Neutrophil (primary cell): Measurements from ENCODE around the gene SLC2A9.

Source experiments
- H3K27ac ChIP-seq: fragments of 200-600 bp; sonication (generic); 2 replicates; pipeline ENCODE4 v1.5.1; 2016; ENCODE audit warnings: mild to moderate bottlenecking, moderate library complexity
- H3K27me3 ChIP-seq: fragments of 200-600 bp; sonication (generic); 2 replicates; pipeline ENCODE4 v1.6.0; 2016; ENCODE audit warnings: mild to moderate bottlenecking
- H3K36me3 ChIP-seq: fragments of 200-600 bp; sonication (generic); 2 replicates; pipeline ENCODE4 v1.5.1; 2017
- H3K4me1 ChIP-seq, 2 experiments: fragments of 200-600 bp in 1 of 2; sonication (generic) in 1 of 2; 1 replicate in 1 of 2; 2 replicates in 1 of 2; pipeline versions ENCODE4 v1.5.1 to v1.6.1; 2013 to 2016; ENCODE audit warnings: low read depth in 1 of 2, low read length in 1 of 2, mild to moderate bottlenecking in 1 of 2, moderate library complexity in 1 of 2; ENCODE audit not compliant: control insufficient read depth in 1 of 2, insufficient read depth in 1 of 2
- H3K4me3 ChIP-seq, 2 experiments: fragments of 200-600 bp in 1 of 2; sonication (generic) in 1 of 2; 1 replicate in 1 of 2; 2 replicates in 1 of 2; pipeline ENCODE4 v1.5.1; 2013 to 2016; ENCODE audit warnings: low read depth in 1 of 2, low read length in 1 of 2, mild to moderate bottlenecking in 1 of 2, moderate library complexity in 1 of 2
- H3K9me3 ChIP-seq: fragments of 200-600 bp; sonication (generic); 2 replicates; pipeline ENCODE4 v1.5.1; 2016
- CTCF ChIP-seq: fragments of 200-600 bp; sonication (generic); IDR thresholded peaks from 2 replicates; pipeline ENCODE4 v1.5.1; 2016; ENCODE audit warnings: antibody characterized with exemption

The SLC2A9 gene

GRCh38 chr4:10033191-10033881 lies 12.0 kb upstream of the SLC2A9 start:
- Histone ChIP-seq H3K4me3 (no peak overlapping the region), H3K27ac (peak overlapping the region; percentile 73), H3K27me3 (no peaks in the 10 kb centered on the region), H3K4me1 (peaks cover 18 to 28% of the 10 kb centered on the region in 2 experiments), H3K36me3 (no peaks in the 10 kb centered on the region), H3K9me3 (no peaks in the 10 kb centered on the region)
- TF ChIP-seq CTCF = no peak

GRCh38 chr4:10032625-10033024 lies 11.3 kb upstream of the SLC2A9 start:
- TF ChIP-seq CTCF = peak; percentile 25
- Histone ChIP-seq H3K4me3 (no peak overlapping the region), H3K27me3 (no peaks in the 10 kb centered on the region), H3K4me1 (peaks cover 18 to 28% of the 10 kb centered on the region in 2 experiments), H3K27ac (peak overlapping the region; percentile 73), H3K36me3 (no peaks in the 10 kb centered on the region), H3K9me3 (no peaks in the 10 kb centered on the region)

- TF ChIP-seq CTCF = no peak
- Histone ChIP-seq H3K9me3 (no peaks in the 10 kb centered on the region), H3K4me3 (no peak overlapping the region), H3K27ac (peak overlapping the region; percentile 73), H3K36me3 (no peaks in the 10 kb centered on the region), H3K4me1 (peaks cover 18 to 28% of the 10 kb centered on the region in 2 experiments), H3K27me3 (no peaks in the 10 kb centered on the region)
These were observed 10.6 kb upstream of the SLC2A9 start for GRCh38 chr4:10031668-10032590.

- Histone ChIP-seq H3K9me3 (no peaks in the 10 kb centered on the region), H3K36me3 (no peaks in the 10 kb centered on the region), H3K4me1 (peaks cover 18 to 28% of the 10 kb centered on the region in 2 experiments), H3K27ac (no peak overlapping the region), H3K27me3 (no peaks in the 10 kb centered on the region), H3K4me3 (no peak overlapping the region)
- no peak for TF ChIP-seq CTCF
These were observed 9.8 kb upstream of the SLC2A9 start for GRCh38 chr4:10030972-10031667.

GRCh38 chr4:10029403-10029802 lies 8.1 kb upstream of the SLC2A9 start:
- Histone ChIP-seq H3K36me3 (no peaks in the 10 kb centered on the region), H3K27ac (no peak overlapping the region), H3K27me3 (no peaks in the 10 kb centered on the region), H3K4me3 (no peak overlapping the region), H3K9me3 (no peaks in the 10 kb centered on the region), H3K4me1 (peaks cover 21 to 32% of the 10 kb centered on the region in 2 experiments)
- no peak for TF ChIP-seq CTCF
